HepG2 (cell line): ENCODE data around the gene FRMD1. TPM values are rescaled to one million over a fixed set of nuclear protein-coding genes. Genes with fewer than 3 reads are reported as not detected.

ENCODE experiments used
- ATAC-seq: fragments of 200-7000 bp; cut with Tn5 transposase; 3 replicates; pipeline ENCODE4 v1.9.1; 2020; ENCODE audit warnings: mild to moderate bottlenecking, moderate library complexity
- BruUV-seq: library from RNA; stranded (reverse); fragments of 400-500 nt; replicated peaks from 2 replicates; lab custom pipeline; 2021; lab: Mats Ljungman, UMichigan
- CTCF ChIA-PET: fragments of 300-600 bp; formaldehyde crosslinking; extraction: SDS; loops from one replicate; lab custom pipeline; 2021; ENCODE audit warnings: low total read pairs, inconsistent platforms, low intra/inter-chr PET ratio; lab: Yijun Ruan, JAX
- POLR2A ChIA-PET: fragments of 350-600 bp; sonication (Branson Sonifier 250); formaldehyde crosslinking; loops from one replicate; lab custom pipeline; 2020; ENCODE audit warnings: antibody characterized with exemption, inconsistent platforms; lab: Yijun Ruan, JAX
- DNase-seq: peaks from one replicate; pipeline ENCODE4 v3.0.0-alpha.2; 2015; ENCODE audit warnings: low spot score
- FAIRE-seq: peaks from 3 replicates; lab custom pipeline; 2011; peaks lifted over from hg19 to GRCh38; lab: Jason Lieb, UNC
- H2AFZ ChIP-seq: one replicate; pipeline ENCODE4 v1.6.1; 2011; ENCODE audit warnings: low read length, inconsistent platforms
- H3K27ac ChIP-seq: fragments of 300-600 bp; 3 replicates; pipeline ENCODE4 v1.8.0; 2011; ENCODE audit warnings: mixed run types, mild to moderate bottlenecking, mixed read lengths, low read length, inconsistent platforms; ENCODE audit not compliant: insufficient read depth; ENCODE audit errors: extremely low read length
- H3K27me3 ChIP-seq, 2 experiments: fragments of 200-600 bp in 1 of 2; 2 replicates in 1 of 2; 3 replicates in 1 of 2; pipeline versions ENCODE4 v1.6.0 to v1.8.0; 2011; ENCODE audit warnings: low read length in 2 of 2, mild to moderate bottlenecking in 2 of 2, moderate library complexity in 2 of 2, inconsistent platforms in 1 of 2; ENCODE audit not compliant: insufficient read depth in 2 of 2, control insufficient read depth in 1 of 2
- H3K36me3 ChIP-seq, 2 experiments: fragments of 200-600 bp in 1 of 2; replicated peaks in 1 of 2; 2 replicates in 1 of 2; 3 replicates in 1 of 2; pipeline versions ENCODE4 v1.5.1 to v1.8.0; 2011; ENCODE audit warnings: low read length in 2 of 2, inconsistent platforms in 1 of 2; ENCODE audit not compliant: insufficient read depth in 2 of 2, control insufficient read depth in 1 of 2
- H3K4me1 ChIP-seq: 2 replicates; pipeline ENCODE4 v1.5.1; 2012; ENCODE audit warnings: low read length, inconsistent platforms; ENCODE audit not compliant: insufficient read depth
- H3K4me2 ChIP-seq: 2 replicates; pipeline ENCODE4 v1.6.0; 2011; ENCODE audit warnings: low read depth, low read length, inconsistent platforms
- H3K4me3 ChIP-seq, 3 experiments: fragments of 200-600 bp in 1 of 3; sonication (generic), shearing (Covaris generic) in 1 of 3; replicated peaks in 1 of 3; 2 replicates each; pipeline ENCODE4 v1.5.1; 2011 to 2016; ENCODE audit warnings: low read length in 3 of 3, inconsistent platforms in 2 of 3, low read depth in 2 of 3, mild to moderate bottlenecking in 2 of 3, control low read depth in 1 of 3, mixed read lengths in 1 of 3; ENCODE audit not compliant: insufficient read depth in 1 of 3
- H3K79me2 ChIP-seq: one replicate; pipeline ENCODE4 v1.6.1; 2011; ENCODE audit warnings: low read length, inconsistent platforms; ENCODE audit not compliant: insufficient read depth
- H3K9ac ChIP-seq: 2 replicates; pipeline ENCODE4 v1.6.0; 2011; ENCODE audit warnings: mild to moderate bottlenecking, low read depth, low read length, inconsistent platforms; ENCODE audit not compliant: insufficient read depth
- H3K9me3 ChIP-seq: 2 replicates; pipeline ENCODE4 v1.5.1; 2012; ENCODE audit warnings: mild to moderate bottlenecking, low read length
- H4K20me1 ChIP-seq: 2 replicates; pipeline ENCODE4 v1.6.0; 2011; ENCODE audit warnings: inconsistent platforms, mild to moderate bottlenecking, low read length, moderate library complexity; ENCODE audit not compliant: insufficient read depth
- EZH2 ChIP-seq: conservative IDR thresholded peaks from 2 replicates; pipeline ENCODE4 v1.6.1; 2012; ENCODE audit warnings: mild to moderate bottlenecking, low read depth, low read length, moderate library complexity
- KLF13 ChIP-seq: sonication (generic); formaldehyde crosslinking; IDR thresholded peaks from 2 replicates; pipeline ENCODE4 v1.4.0; 2020; ENCODE audit warnings: mild to moderate bottlenecking, missing genetic modification reagents
- ZFX ChIP-seq: sonication (generic); formaldehyde crosslinking; IDR thresholded peaks from 2 replicates; pipeline ENCODE4 v1.4.0; 2020; ENCODE audit warnings: mild to moderate bottlenecking, low read depth, missing genetic modification reagents, moderate library complexity
- WGBS: methylation state at CpG from one replicate; pipeline ENCODE4 v1.1.6; 2017; ENCODE audit warnings: low lambda C conversion rate; 5-methylcytosine and 5-hydroxymethylcytosine counted together
- in situ Hi-C: cut with HindIII; loops from 2 replicates; pipeline ENCODE4 v1.10.0; 2017; ENCODE audit warnings: low pct_unique_long_range_greater_than_20kb; ENCODE audit not compliant: extremely low pct_ligation_motif_present
- intact Hi-C: fragments of 100-400 bp; cut with micrococcal nuclease; formaldehyde crosslinking; loops from one replicate; pipeline ENCODE4 v1.10.0; 2022; ENCODE audit not compliant: unreplicated experiment
- polyA plus RNA-seq, 8 experiments: library from polyadenylated mRNA; depleted of rRNA in 3 of 8; stranded (reverse) in 7 of 8; unstranded in 1 of 8; fragments of >200 nt; fragmentation: Illumina TruSeq in 4 of 8; extraction: Trizol in 4 of 8; gene quantifications; 2 replicates each; pipeline versions ENCODE4 v1.2.1 to v1.2.3, GENCODE V29; 2011 to 2016; ENCODE audit warnings: low read depth in 4 of 8, missing spikeins in 1 of 8, mixed read lengths in 1 of 8; ENCODE audit not compliant: insufficient read depth in 1 of 8
- total RNA-seq, 5 experiments: library from RNA; depleted of rRNA; stranded (reverse); fragments of >200 nt; fragmentation: Illumina TruSeq; extraction: Trizol; gene quantifications; 2 replicates each; pipeline ENCODE4 v1.2.3, GENCODE V29; 2016; ENCODE audit warnings: low read depth in 1 of 5
- TF ChIP-seq, protein P1 (sequence below): sonication (generic); formaldehyde crosslinking; IDR thresholded peaks from 2 replicates; pipeline ENCODE4 v1.5.1; 2020; ENCODE audit warnings: mild to moderate bottlenecking, missing genetic modification reagents, moderate library complexity

Gene FRMD1
- total and polyA plus RNA-seq, 2 of the 13 experiments (the other 11 are each of a cell fraction or from before 2014, with no cell fraction given), result 0.01 TPM; not detected in 1

DNA sequence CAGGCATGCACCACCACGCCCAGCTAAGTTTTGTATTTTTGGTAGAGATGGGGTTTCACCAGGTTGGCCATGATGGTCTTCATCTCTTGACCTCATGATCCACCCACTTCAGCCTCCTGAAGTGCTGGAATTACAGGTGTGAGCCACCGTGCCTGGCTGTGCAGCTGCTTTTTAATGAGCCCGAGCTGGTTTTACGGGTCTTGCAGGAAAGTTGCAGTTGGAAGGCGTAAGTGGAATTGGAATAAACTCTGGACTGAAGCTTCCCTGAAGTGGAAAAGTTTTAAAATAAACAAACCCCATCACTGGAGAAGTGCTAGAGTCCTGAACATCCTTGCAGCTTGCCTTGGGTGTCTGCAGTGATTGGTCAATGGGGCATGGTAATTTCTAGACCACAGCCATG, 41.2 kb downstream of the FRMD1 start:
- in situ Hi-C loops, result no loop called here
- Histone ChIP-seq H3K4me3 (no peak overlapping the region), H3K4me1 (peaks cover 24% of the 10 kb centered on the region), H2AFZ (no peak overlapping the region), H3K27ac (no peak overlapping the region), H3K79me2 (no peaks in the 10 kb centered on the region), H3K4me2 (no peak overlapping the region), H3K36me3 (no peaks in the 10 kb centered on the region), H3K27me3 (peaks cover 12 to 66% of the 10 kb centered on the region in 2 experiments), H3K9me3 (no peaks in the 10 kb centered on the region), H3K9ac (no peak overlapping the region), H4K20me1 (no peaks in the 10 kb centered on the region; the same call in 1 of the 2 replicates)
- DNase-seq, result no peak
- CTCF ChIA-PET, result no interaction called here
- 17% methylated on average over 5 of the region's 5 CpGs for WGBS
- POLR2A ChIA-PET, result no interaction called here
- BruUV-seq, result no TSS peak
- no peak for FAIRE-seq
- intact Hi-C loops, result no loop called here
- no peak for TF ChIP-seq KLF13 (CRISPR knock-in tag)
- TF ChIP-seq, protein P1, sequence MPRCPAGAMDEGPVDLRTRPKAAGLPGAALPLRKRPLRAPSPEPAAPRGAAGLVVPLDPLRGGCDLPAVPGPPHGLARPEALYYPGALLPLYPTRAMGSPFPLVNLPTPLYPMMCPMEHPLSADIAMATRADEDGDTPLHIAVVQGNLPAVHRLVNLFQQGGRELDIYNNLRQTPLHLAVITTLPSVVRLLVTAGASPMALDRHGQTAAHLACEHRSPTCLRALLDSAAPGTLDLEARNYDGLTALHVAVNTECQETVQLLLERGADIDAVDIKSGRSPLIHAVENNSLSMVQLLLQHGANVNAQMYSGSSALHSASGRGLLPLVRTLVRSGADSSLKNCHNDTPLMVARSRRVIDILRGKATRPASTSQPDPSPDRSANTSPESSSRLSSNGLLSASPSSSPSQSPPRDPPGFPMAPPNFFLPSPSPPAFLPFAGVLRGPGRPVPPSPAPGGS (CRISPR knock-in tag), result no peak
- no peak for ATAC-seq

- no peaks in the 10 kb centered on the region for H3K9me3 ChIP-seq
- H2AFZ ChIP-seq, result no peak overlapping the region
- WGBS, result 18% methylated on average over 6 of the region's 6 CpGs
- no peaks in the 10 kb centered on the region for H3K36me3 ChIP-seq
- no peak overlapping the region for H3K27ac ChIP-seq
- peaks cover 24% of the 10 kb centered on the region for H3K4me1 ChIP-seq
- H3K79me2 ChIP-seq, result no peaks in the 10 kb centered on the region
- no peaks in the 10 kb centered on the region; the same call in 1 of the 2 replicates for H4K20me1 ChIP-seq
- no TSS peak for BruUV-seq
- intact Hi-C loops (no loop called here), in situ Hi-C loops (no loop called here)
- ChIA-PET POLR2A (no interaction called here), CTCF (no interaction called here)
- H3K9ac ChIP-seq, result no peak overlapping the region
- ATAC-seq, result no peak
- 0 out of 2 replicates have a peak overlapping the region, but pooled peaks have one; percentile 0 for H3K4me2 ChIP-seq
- H3K4me3 ChIP-seq, result no peak overlapping the region
- peak; percentile 28 for DNase-seq
- H3K27me3 ChIP-seq, result peaks cover 8 to 60% of the 10 kb centered on the region in 2 experiments; a peak in 4 of 5 replicates
- peak; percentile 8 for FAIRE-seq
- TF ChIP-seq EZH2 (peak; percentile 23; the same call in 1 of the 2 replicates), ZFX (no peak)
Observed at GRCh38 chr6:168037242-168037641, 41.8 kb downstream of the FRMD1 start.
